HCT116 (cell line): ENCODE data around the gene NPEPL1. TPM values are rescaled to one million over a fixed set of nuclear protein-coding genes. Genes with fewer than 3 reads are reported as not detected.

ENCODE experiments used
- ATAC-seq: fragments of 200-7000 bp; cut with Tn5 transposase; 2 replicates; pipeline ENCODE4 v1.9.1; 2020; ENCODE audit warnings: mild to moderate bottlenecking, moderate library complexity
- BruUV-seq: library from RNA; stranded (reverse); fragments of 400-500 nt; replicated peaks from 2 replicates; lab custom pipeline; 2021; lab: Mats Ljungman, UMichigan
- CTCF ChIA-PET: fragments of 300-600 bp; sonication (Branson Sonifier 250); formaldehyde crosslinking; loops from one replicate; lab custom pipeline; 2021; ENCODE audit warnings: antibody characterized with exemption; lab: Charles Lee
- POLR2A ChIA-PET: fragments of 300-600, 350-600 bp; sonication (Branson Sonifier 250); formaldehyde crosslinking; loops from one replicate; lab custom pipeline; 2021; ENCODE audit warnings: antibody characterized with exemption; lab: Charles Lee
- RAD21 ChIA-PET, 2 experiments: fragments of 300-600 bp; sonication (Branson Sonifier 250); formaldehyde crosslinking; loops; one replicate each; lab custom pipeline; 2023; ENCODE audit warnings: low total read pairs in 2 of 2; ENCODE audit not compliant: uncharacterized antibody in 2 of 2, unreplicated experiment in 2 of 2, low non-redundant PET in 1 of 2; lab: Charles Lee
- DNase-seq: peaks from one replicate; pipeline ENCODE4 v3.0.0-alpha.2; 2010; ENCODE audit warnings: low read depth, low spot score
- H2AFZ ChIP-seq: fragments of 200-600 bp; shearing (Covaris generic), sonication (generic); 2 replicates; pipeline ENCODE4 v1.6.1; 2017; ENCODE audit warnings: low read depth, mixed run types, mixed read lengths, antibody characterized with exemption, low read length; ENCODE audit not compliant: poor library complexity, severe bottlenecking
- H3K27ac ChIP-seq: 2 replicates; pipeline ENCODE4 v1.5.1; 2012; ENCODE audit warnings: low read depth, low read length
- H3K27me3 ChIP-seq: fragments of 200-600 bp; sonication (generic); 2 replicates; pipeline ENCODE4 v1.6.1; 2016; ENCODE audit warnings: mixed run types, low read length, mixed read lengths; ENCODE audit not compliant: insufficient read depth
- H3K36me3 ChIP-seq, 2 experiments: fragments of 200-500 bp in 1 of 2; fragments of 200-600 bp in 1 of 2; sonication (Bioruptor generic) in 1 of 2; sonication (generic) in 1 of 2; 2 replicates each; pipeline versions ENCODE4 v1.5.1 to v1.6.1; 2014 to 2016; ENCODE audit warnings: low read length in 2 of 2, inconsistent platforms in 1 of 2, mixed read lengths in 1 of 2, mixed run types in 1 of 2; ENCODE audit not compliant: insufficient read depth in 2 of 2, control insufficient read depth in 1 of 2
- H3K4me1 ChIP-seq, 2 experiments: fragments of 200-600 bp in 1 of 2; sonication (generic) in 1 of 2; 2 replicates each; pipeline versions ENCODE4 v1.5.1 to v1.6.1; 2012 to 2017; ENCODE audit warnings: low read length in 2 of 2, inconsistent platforms in 1 of 2, mild to moderate bottlenecking in 1 of 2, mixed read lengths in 1 of 2, mixed run types in 1 of 2, moderate library complexity in 1 of 2; ENCODE audit not compliant: insufficient read depth in 2 of 2, control insufficient read depth in 1 of 2
- H3K4me2 ChIP-seq: fragments of 200-600 bp; sonication (generic); 2 replicates; pipeline ENCODE4 v1.6.1; 2017; ENCODE audit warnings: mixed run types, low read length, mixed read lengths
- H3K4me3 ChIP-seq, 2 experiments: fragments of 200-600 bp in 1 of 2; sonication (generic) in 1 of 2; replicated peaks in 1 of 2; 2 replicates each; pipeline ENCODE4 v1.5.1; 2011 to 2016; ENCODE audit warnings: low read length in 2 of 2, control low read depth in 1 of 2, low read depth in 1 of 2, mild to moderate bottlenecking in 1 of 2, mixed read lengths in 1 of 2, mixed run types in 1 of 2
- H3K79me2 ChIP-seq: fragments of 200-600 bp; sonication (generic); 2 replicates; pipeline ENCODE4 v1.6.1; 2017; ENCODE audit warnings: mild to moderate bottlenecking, mixed run types, low read length, moderate library complexity, mixed read lengths; ENCODE audit not compliant: insufficient read depth
- H3K9ac ChIP-seq: fragments of 200-600 bp; sonication (generic); 2 replicates; pipeline ENCODE4 v1.6.1; 2016; ENCODE audit warnings: low read length, mixed read lengths
- H3K9me2 ChIP-seq: fragments of 200-600 bp; sonication (generic), shearing (Covaris generic); 2 replicates; pipeline ENCODE4 v1.6.1; 2017; ENCODE audit warnings: mixed run types, mild to moderate bottlenecking, moderate library complexity; ENCODE audit not compliant: insufficient read depth
- H3K9me3 ChIP-seq, 2 experiments: fragments of 200-500 bp in 1 of 2; fragments of 200-600 bp in 1 of 2; sonication (Bioruptor generic) in 1 of 2; sonication (generic) in 1 of 2; 2 replicates each; pipeline ENCODE4 v1.6.1; 2014 to 2017; ENCODE audit warnings: low read length in 2 of 2, mixed read lengths in 2 of 2, inconsistent platforms in 1 of 2, low read depth in 1 of 2, mild to moderate bottlenecking in 1 of 2, mixed run types in 1 of 2, moderate library complexity in 1 of 2; ENCODE audit not compliant: control insufficient read depth in 1 of 2, insufficient read depth in 1 of 2
- H4K20me1 ChIP-seq: fragments of 200-600 bp; sonication (generic), shearing (Covaris generic); 2 replicates; pipeline ENCODE4 v1.6.1; 2017; ENCODE audit warnings: mixed run types, mild to moderate bottlenecking, moderate library complexity; ENCODE audit not compliant: insufficient read depth
- CBX3 ChIP-seq: IDR thresholded peaks from 2 replicates; pipeline ENCODE4 v1.6.1; 2012; ENCODE audit warnings: low read depth
- CEBPB ChIP-seq: IDR thresholded peaks from 2 replicates; pipeline ENCODE4 v1.6.1; 2012; ENCODE audit warnings: low read depth
- EZH2phosphoT487 ChIP-seq: fragments of 200-600 bp; IDR thresholded peaks from 2 replicates; pipeline ENCODE4 v1.6.1; 2018; ENCODE audit warnings: antibody characterized with exemption, borderline replicate concordance
- FOSL1 ChIP-seq: IDR thresholded peaks from 2 replicates; pipeline ENCODE4 v1.6.1; 2012; ENCODE audit warnings: low read depth
- POLR2A ChIP-seq: IDR thresholded peaks from 2 replicates; pipeline ENCODE4 v1.7.0; 2011; ENCODE audit warnings: borderline replicate concordance; ENCODE audit not compliant: insufficient read depth, insufficient read length; ENCODE audit errors: extremely low read depth
- POLR2AphosphoS5 ChIP-seq: IDR thresholded peaks from 2 replicates; pipeline ENCODE4 v1.6.1; 2011; ENCODE audit warnings: mild to moderate bottlenecking, low read depth, low read length, moderate library complexity
- RAD21 ChIP-seq: IDR thresholded peaks from 2 replicates; pipeline ENCODE4 v1.6.1; 2012; ENCODE audit warnings: low read depth, mild to moderate bottlenecking
- SIN3A ChIP-seq: IDR thresholded peaks from 2 replicates; pipeline ENCODE4 v1.6.1; 2012; ENCODE audit warnings: low read depth
- SP1 ChIP-seq: IDR thresholded peaks from 2 replicates; pipeline ENCODE4 v1.6.1; 2012; ENCODE audit warnings: low read depth
- TCF7L2 ChIP-seq: IDR thresholded peaks from 2 replicates; pipeline ENCODE4 v1.7.0; 2011; ENCODE audit warnings: borderline replicate concordance, inconsistent platforms; ENCODE audit not compliant: insufficient read depth, insufficient read length; ENCODE audit errors: extremely low read depth
- YY1 ChIP-seq: IDR thresholded peaks from 2 replicates; pipeline ENCODE4 v1.6.1; 2011; ENCODE audit warnings: low read length, low read depth, moderate library complexity, mild to moderate bottlenecking; ENCODE audit not compliant: insufficient replicate concordance; ENCODE audit errors: extremely low read depth
- intact Hi-C: fragments of 100-400 bp; cut with micrococcal nuclease; formaldehyde crosslinking; loops from 2 replicates; pipeline ENCODE4 v1.10.0; 2022
- total RNA-seq: library from RNA; stranded (reverse); gene quantifications from one replicate; pipeline ENCODE4 v1.2.1, GENCODE V29; 2021; ENCODE audit not compliant: unreplicated experiment
- TF ChIP-seq, protein P1 (sequence below): IDR thresholded peaks from 2 replicates; pipeline ENCODE4 v1.6.1; 2012
- TF ChIP-seq, protein P2 (sequence below), 3 experiments: fragments of 200-600 bp in 1 of 3; sonication (generic) in 1 of 3; IDR thresholded peaks in 2 of 3; conservative IDR thresholded peaks in 1 of 3; 2 replicates each; pipeline ENCODE4 v1.5.1; 2012 to 2017; ENCODE audit warnings: low read depth in 2 of 3, low read length in 2 of 3, antibody characterized with exemption in 1 of 3, borderline replicate concordance in 1 of 3, control low read depth in 1 of 3, mild to moderate bottlenecking in 1 of 3, mixed read lengths in 1 of 3, mixed run types in 1 of 3, moderate library complexity in 1 of 3; ENCODE audit not compliant: insufficient read depth in 1 of 3
- TF ChIP-seq, protein P3 (sequence below): IDR thresholded peaks from 2 replicates; pipeline ENCODE4 v1.6.1; 2012
- TF ChIP-seq, protein P4 (sequence below): IDR thresholded peaks from 2 replicates; pipeline ENCODE4 v1.6.1; 2011; ENCODE audit warnings: mild to moderate bottlenecking, low read length, moderate library complexity; ENCODE audit not compliant: insufficient replicate concordance; ENCODE audit errors: extremely low read depth

Gene NPEPL1
- total RNA-seq, 1 experiment from 2014 or later, result 16.6 TPM

DNA sequence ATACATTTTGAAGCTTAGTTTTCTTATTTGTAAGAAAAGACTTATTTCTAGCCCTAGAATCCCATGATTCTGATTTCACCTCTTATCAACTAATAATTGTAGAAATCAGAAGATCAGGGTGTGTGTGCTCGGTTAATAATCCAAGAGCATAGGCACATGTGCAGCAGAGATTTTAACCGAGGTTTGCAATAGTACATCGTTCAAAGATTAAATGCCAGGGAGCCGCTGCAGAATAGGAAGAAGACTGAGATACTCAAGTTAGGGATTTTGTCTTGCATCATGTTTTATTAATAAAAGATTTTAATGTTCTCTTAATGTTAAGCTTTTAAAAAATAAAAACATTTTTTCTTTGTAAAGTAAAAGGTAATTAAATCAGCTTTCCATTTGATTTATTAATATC lies 34.6 kb upstream of the NPEPL1 start:
- no peak overlapping the region for H2AFZ ChIP-seq
- peaks cover 4 to 16% of the 10 kb centered on the region in 2 experiments; a peak in 3 of 4 replicates for H3K36me3 ChIP-seq
- peaks cover 99% of the 10 kb centered on the region for H3K79me2 ChIP-seq
- no peaks in the 10 kb centered on the region for H3K9me3 ChIP-seq
- no peak overlapping the region for H3K27ac ChIP-seq
- H3K4me2 ChIP-seq, result no peak overlapping the region
- intact Hi-C loops, result loop anchor here (10.0 kb wide), 2 partner anchors 227 to 397 kb away; no protein-coding TSS in a partner anchor
- H3K4me3 ChIP-seq, result no peak overlapping the region
- peaks cover 3 to 13% of the 10 kb centered on the region in 2 experiments; a peak in 3 of 4 replicates for H3K4me1 ChIP-seq
- ATAC-seq (no peak), DNase-seq (no peak)
- no peaks in the 10 kb centered on the region for H3K9me2 ChIP-seq
- no peaks in the 10 kb centered on the region for H3K27me3 ChIP-seq
- no peak for TF ChIP-seq YY1
- no peak for TF ChIP-seq RAD21
- no peak for TF ChIP-seq FOSL1
- no peak for TF ChIP-seq TCF7L2
- no peak for TF ChIP-seq POLR2A
- no TSS peak for BruUV-seq
- ChIA-PET RAD21 (no interaction called here), CTCF (no interaction called here), POLR2A (interaction anchor here (0.9 kb wide), 1 partner anchor 9 kb away, joined by 3 read pairs; no protein-coding TSS in a partner anchor)
- H3K9ac ChIP-seq, result no peak overlapping the region
- peaks cover 3% of the 10 kb centered on the region; the same call in 1 of the 2 replicates for H4K20me1 ChIP-seq

DNA sequence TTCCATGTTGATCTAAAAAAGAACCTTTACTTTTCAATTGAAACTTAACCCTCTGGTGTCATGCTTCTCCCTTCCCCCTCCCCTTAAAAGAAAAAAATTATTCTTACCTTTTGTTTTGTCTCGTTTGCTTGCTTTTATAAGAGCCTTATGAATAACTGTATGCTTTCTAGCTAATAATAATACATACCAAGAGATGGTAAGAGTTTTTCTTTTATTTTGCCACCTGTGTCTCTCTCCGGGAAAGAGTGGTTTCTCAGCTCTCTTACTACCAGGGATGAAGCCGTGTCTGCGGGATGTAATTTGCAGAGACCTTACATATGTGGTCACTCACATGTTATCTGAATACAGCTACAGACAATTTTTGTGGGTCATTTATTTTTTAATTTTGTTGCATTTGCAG lies 33.8 kb upstream of the NPEPL1 start:
- Histone ChIP-seq H3K4me3 (no peak overlapping the region), H3K4me2 (no peak overlapping the region), H3K27me3 (no peaks in the 10 kb centered on the region), H2AFZ (no peak overlapping the region), H3K9me3 (no peaks in the 10 kb centered on the region), H3K27ac (no peak overlapping the region), H4K20me1 (peaks cover 3% of the 10 kb centered on the region; the same call in 1 of the 2 replicates), H3K36me3 (peaks cover 4 to 19% of the 10 kb centered on the region in 2 experiments; a peak in 3 of 4 replicates), H3K9me2 (no peaks in the 10 kb centered on the region), H3K4me1 (peaks cover 0 to 9% of the 10 kb centered on the region in 2 experiments; a peak in 1 of 4 replicates), H3K9ac (no peak overlapping the region), H3K79me2 (peaks cover 99% of the 10 kb centered on the region)
- ATAC-seq (no peak), DNase-seq (no peak)
- BruUV-seq, result no TSS peak
- CTCF ChIA-PET, result interaction anchor here (1.0 kb wide), 1 partner anchor 177 kb away, joined by 4 read pairs; no protein-coding TSS in a partner anchor
- POLR2A ChIA-PET, result no interaction called here
- RAD21 ChIA-PET, result no interaction called here
- intact Hi-C loops, result loop anchor here (10.0 kb wide), 2 partner anchors 226 to 396 kb away; no protein-coding TSS in a partner anchor
- TF ChIP-seq YY1, result no peak
- TF ChIP-seq, protein P1, sequence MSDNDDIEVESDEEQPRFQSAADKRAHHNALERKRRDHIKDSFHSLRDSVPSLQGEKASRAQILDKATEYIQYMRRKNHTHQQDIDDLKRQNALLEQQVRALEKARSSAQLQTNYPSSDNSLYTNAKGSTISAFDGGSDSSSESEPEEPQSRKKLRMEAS, result no peak
- TF ChIP-seq, protein P2, sequence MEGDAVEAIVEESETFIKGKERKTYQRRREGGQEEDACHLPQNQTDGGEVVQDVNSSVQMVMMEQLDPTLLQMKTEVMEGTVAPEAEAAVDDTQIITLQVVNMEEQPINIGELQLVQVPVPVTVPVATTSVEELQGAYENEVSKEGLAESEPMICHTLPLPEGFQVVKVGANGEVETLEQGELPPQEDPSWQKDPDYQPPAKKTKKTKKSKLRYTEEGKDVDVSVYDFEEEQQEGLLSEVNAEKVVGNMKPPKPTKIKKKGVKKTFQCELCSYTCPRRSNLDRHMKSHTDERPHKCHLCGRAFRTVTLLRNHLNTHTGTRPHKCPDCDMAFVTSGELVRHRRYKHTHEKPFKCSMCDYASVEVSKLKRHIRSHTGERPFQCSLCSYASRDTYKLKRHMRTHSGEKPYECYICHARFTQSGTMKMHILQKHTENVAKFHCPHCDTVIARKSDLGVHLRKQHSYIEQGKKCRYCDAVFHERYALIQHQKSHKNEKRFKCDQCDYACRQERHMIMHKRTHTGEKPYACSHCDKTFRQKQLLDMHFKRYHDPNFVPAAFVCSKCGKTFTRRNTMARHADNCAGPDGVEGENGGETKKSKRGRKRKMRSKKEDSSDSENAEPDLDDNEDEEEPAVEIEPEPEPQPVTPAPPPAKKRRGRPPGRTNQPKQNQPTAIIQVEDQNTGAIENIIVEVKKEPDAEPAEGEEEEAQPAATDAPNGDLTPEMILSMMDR (IDR thresholded peaks at IDR 0.05 in 2 of 3, conservative IDR thresholded peaks at IDR 0.05 in 1 of 3; ENCODE audit: borderline replicate concordance in 1 of 3, insufficient read depth in 1 of 3, low read depth in 2 of 3, low read length in 2 of 3), result no peak
- no peak for TF ChIP-seq CBX3
- TF ChIP-seq POLR2AphosphoS5, result no peak
- no peak for TF ChIP-seq CEBPB
- no peak for TF ChIP-seq SIN3A
- TF ChIP-seq SP1, result no peak
- no peak for TF ChIP-seq TCF7L2
- TF ChIP-seq, protein P3, sequence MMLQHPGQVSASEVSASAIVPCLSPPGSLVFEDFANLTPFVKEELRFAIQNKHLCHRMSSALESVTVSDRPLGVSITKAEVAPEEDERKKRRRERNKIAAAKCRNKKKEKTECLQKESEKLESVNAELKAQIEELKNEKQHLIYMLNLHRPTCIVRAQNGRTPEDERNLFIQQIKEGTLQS, result no peak
- TF ChIP-seq EZH2phosphoT487, result no peak
- TF ChIP-seq, protein P4, sequence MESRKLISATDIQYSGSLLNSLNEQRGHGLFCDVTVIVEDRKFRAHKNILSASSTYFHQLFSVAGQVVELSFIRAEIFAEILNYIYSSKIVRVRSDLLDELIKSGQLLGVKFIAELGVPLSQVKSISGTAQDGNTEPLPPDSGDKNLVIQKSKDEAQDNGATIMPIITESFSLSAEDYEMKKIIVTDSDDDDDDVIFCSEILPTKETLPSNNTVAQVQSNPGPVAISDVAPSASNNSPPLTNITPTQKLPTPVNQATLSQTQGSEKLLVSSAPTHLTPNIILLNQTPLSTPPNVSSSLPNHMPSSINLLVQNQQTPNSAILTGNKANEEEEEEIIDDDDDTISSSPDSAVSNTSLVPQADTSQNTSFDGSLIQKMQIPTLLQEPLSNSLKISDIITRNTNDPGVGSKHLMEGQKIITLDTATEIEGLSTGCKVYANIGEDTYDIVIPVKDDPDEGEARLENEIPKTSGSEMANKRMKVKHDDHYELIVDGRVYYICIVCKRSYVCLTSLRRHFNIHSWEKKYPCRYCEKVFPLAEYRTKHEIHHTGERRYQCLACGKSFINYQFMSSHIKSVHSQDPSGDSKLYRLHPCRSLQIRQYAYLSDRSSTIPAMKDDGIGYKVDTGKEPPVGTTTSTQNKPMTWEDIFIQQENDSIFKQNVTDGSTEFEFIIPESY, result no peak
